B cell (primary cell): ENCODE data around the gene S100PBP. TPM values are rescaled to one million over a fixed set of nuclear protein-coding genes. Genes with fewer than 3 reads are reported as not detected.

ENCODE experiments used
- ATAC-seq: fragments of 200-7000 bp; cut with Tn5 transposase; one replicate; pipeline ENCODE4 v1.10.0; 2021; ENCODE audit warnings: low read depth, mild to moderate bottlenecking, moderate number of reproducible peaks, moderate library complexity
- CTCF ChIA-PET: fragments of 350-600 bp; sonication (Branson Sonifier 250); formaldehyde crosslinking; loops from one replicate; lab custom pipeline; 2021; ENCODE audit warnings: antibody characterized with exemption, inconsistent platforms; lab: Charles Lee
- POLR2A ChIA-PET: fragments of 350-600 bp; sonication (Branson Sonifier 250); formaldehyde crosslinking; loops from one replicate; lab custom pipeline; 2021; ENCODE audit warnings: antibody characterized with exemption; lab: Charles Lee
- DNase-seq: peaks from one replicate; pipeline ENCODE4 v3.0.0; 2013
- H2AFZ ChIP-seq: 2 replicates; pipeline ENCODE4 v1.6.1; 2012; ENCODE audit warnings: mild to moderate bottlenecking, low read depth, low read length; ENCODE audit not compliant: insufficient read depth, poor library complexity, severe bottlenecking
- H3K27ac ChIP-seq, 2 donors: 1 replicate in 1 of 2; 2 replicates in 1 of 2; pipeline ENCODE4 v1.5.1; 2012 to 2013; ENCODE audit warnings: low read length in 2 of 2, mild to moderate bottlenecking in 2 of 2, moderate library complexity in 1 of 2
- H3K27me3 ChIP-seq, 4 experiments: fragments of 200-600 bp in 1 of 4; sonication (generic) in 1 of 4; replicated peaks in 1 of 4; 1 replicate in 2 of 4; 2 replicates in 2 of 4; pipeline versions ENCODE4 v1.6.1 to v1.7.0; 2013 to 2016; ENCODE audit warnings: low read length in 3 of 4, mild to moderate bottlenecking in 2 of 4, mixed read lengths in 1 of 4, moderate library complexity in 1 of 4; ENCODE audit not compliant: insufficient read depth in 4 of 4, control insufficient read depth in 3 of 4; ENCODE audit errors: control extremely low read depth in 1 of 4
- H3K36me3 ChIP-seq, 2 experiments: replicated peaks in 1 of 2; 1 replicate in 1 of 2; 2 replicates in 1 of 2; pipeline versions ENCODE4 v1.6.1 to v1.7.1; 2013; ENCODE audit warnings: low read length in 1 of 2; ENCODE audit not compliant: insufficient read depth in 2 of 2, control insufficient read depth in 1 of 2; ENCODE audit errors: control extremely low read depth in 1 of 2, extremely low read depth in 1 of 2
- H3K4me1 ChIP-seq, 2 donors: fragments of 200-600 bp in 1 of 2; sonication (generic) in 1 of 2; 1 replicate in 1 of 2; 2 replicates in 1 of 2; pipeline versions ENCODE4 v1.5.1 to v1.6.1; 2013 to 2017; ENCODE audit warnings: low read length in 2 of 2; ENCODE audit not compliant: control insufficient read depth in 2 of 2, insufficient read depth in 2 of 2
- H3K4me2 ChIP-seq: replicated peaks from 2 replicates; pipeline ENCODE3; 2012; ENCODE audit warnings: mild to moderate bottlenecking, low read depth, low read length; ENCODE audit not compliant: poor library complexity, severe bottlenecking
- H3K4me3 ChIP-seq, 5 experiments: fragments of 200-600 bp in 1 of 5; sonication (generic) in 1 of 5; 1 replicate in 3 of 5; 2 replicates in 2 of 5; pipeline versions ENCODE4 v1.5.1 to v1.7.0; 2011 to 2016; ENCODE audit warnings: low read length in 4 of 5, mild to moderate bottlenecking in 4 of 5, low read depth in 2 of 5, control low read depth in 1 of 5, moderate library complexity in 1 of 5; ENCODE audit not compliant: insufficient read depth in 1 of 5; ENCODE audit errors: control extremely low read depth in 1 of 5, extremely low read depth in 1 of 5
- H3K79me2 ChIP-seq: fragments of 200-600 bp; sonication (generic); one replicate; pipeline ENCODE4 v1.6.0; 2016; ENCODE audit warnings: low read length; ENCODE audit not compliant: control insufficient read depth, insufficient read depth
- H3K9ac ChIP-seq: fragments of 200-600 bp; sonication (generic); 2 replicates; pipeline ENCODE4 v1.6.1; 2017; ENCODE audit warnings: mild to moderate bottlenecking, low read length, moderate library complexity
- H3K9me3 ChIP-seq, 3 donors: one replicate each; pipeline versions ENCODE4 v1.6.1 to v1.7.1; 2013; ENCODE audit warnings: low read length in 2 of 3; ENCODE audit not compliant: control insufficient read depth in 2 of 3, insufficient read depth in 1 of 3; ENCODE audit errors: control extremely low read depth in 1 of 3
- H4K20me1 ChIP-seq: 2 replicates; pipeline ENCODE4 v1.6.0; 2012; ENCODE audit warnings: mild to moderate bottlenecking, low read length; ENCODE audit not compliant: insufficient read depth, control insufficient read depth, poor library complexity, severe bottlenecking
- H3K27ac Mint-ChIP-seq: one replicate; pipeline ENCODE4 v1.8.0; 2021; ENCODE audit warnings: mixed read lengths
- H3K27me3 Mint-ChIP-seq: one replicate; pipeline ENCODE4 v1.8.0; 2021; ENCODE audit warnings: mixed read lengths
- H3K4me1 Mint-ChIP-seq: one replicate; pipeline ENCODE4 v1.8.0; 2021; ENCODE audit warnings: mixed read lengths
- H3K4me3 Mint-ChIP-seq: one replicate; pipeline ENCODE4 v1.8.0; 2021; ENCODE audit warnings: mixed read lengths
- H3K9me3 Mint-ChIP-seq: one replicate; pipeline ENCODE4 v1.8.0; 2022; ENCODE audit warnings: mixed read lengths; ENCODE audit not compliant: insufficient read depth
- EZH2 ChIP-seq: IDR thresholded peaks from 2 replicates; pipeline ENCODE4 v1.6.1; 2012; ENCODE audit warnings: borderline replicate concordance, low read depth, mild to moderate bottlenecking, moderate library complexity, low read length; ENCODE audit not compliant: insufficient read depth, poor library complexity, severe bottlenecking
- WGBS: methylation state at CpG from one replicate; pipeline ENCODE4 v1.1.5; 2013; ENCODE audit warnings: missing lambda C conversion rate; ENCODE audit not compliant: insufficient coverage; 5-methylcytosine and 5-hydroxymethylcytosine counted together
- intact Hi-C: fragments of 100-400 bp; cut with micrococcal nuclease; formaldehyde crosslinking; loops from one replicate; pipeline ENCODE4 v1.10.0; 2022
- polyA plus RNA-seq: library from polyadenylated mRNA; depleted of rRNA; stranded (reverse); fragments of >200 nt; gene quantifications from 2 replicates; pipeline ENCODE4 v1.2.3, GENCODE V29; 2012
- total RNA-seq, 2 donors: library from RNA; stranded (reverse); fragments of 120-200 nt in 1 of 2; gene quantifications; 1 replicate in 1 of 2; 2 replicates in 1 of 2; pipeline versions ENCODE4 v1.2.3 to v1.2.4, GENCODE V29; 2013 to 2022
- TF ChIP-seq, protein P1 (sequence below): fragments of 200-600 bp; IDR thresholded peaks from one replicate; pipeline ENCODE4 v1.8.0; 2022; ENCODE audit warnings: antibody characterized with exemption, mild to moderate bottlenecking

Gene S100PBP
- total and polyA plus RNA-seq, 2 donors (not counting 1 experiment from before 2014, with no cell fraction given): 32.5 to 94.1 TPM

- no peaks in the 10 kb centered on the region for H3K27me3 ChIP-seq
- H3K4me1 Mint-ChIP-seq: peaks cover 3% of the 10 kb centered on the region
- no peak overlapping the region for H2AFZ ChIP-seq
- no peaks in the 10 kb centered on the region for H3K9me3 ChIP-seq
- no peak overlapping the region for H3K9ac ChIP-seq
- 65% methylated on average over 9 of the region's 9 CpGs for WGBS
- no peaks in the 10 kb centered on the region for H4K20me1 ChIP-seq
- H3K79me2 ChIP-seq: no peaks in the 10 kb centered on the region
- no peak for TF ChIP-seq EZH2
- TF ChIP-seq, protein P1, sequence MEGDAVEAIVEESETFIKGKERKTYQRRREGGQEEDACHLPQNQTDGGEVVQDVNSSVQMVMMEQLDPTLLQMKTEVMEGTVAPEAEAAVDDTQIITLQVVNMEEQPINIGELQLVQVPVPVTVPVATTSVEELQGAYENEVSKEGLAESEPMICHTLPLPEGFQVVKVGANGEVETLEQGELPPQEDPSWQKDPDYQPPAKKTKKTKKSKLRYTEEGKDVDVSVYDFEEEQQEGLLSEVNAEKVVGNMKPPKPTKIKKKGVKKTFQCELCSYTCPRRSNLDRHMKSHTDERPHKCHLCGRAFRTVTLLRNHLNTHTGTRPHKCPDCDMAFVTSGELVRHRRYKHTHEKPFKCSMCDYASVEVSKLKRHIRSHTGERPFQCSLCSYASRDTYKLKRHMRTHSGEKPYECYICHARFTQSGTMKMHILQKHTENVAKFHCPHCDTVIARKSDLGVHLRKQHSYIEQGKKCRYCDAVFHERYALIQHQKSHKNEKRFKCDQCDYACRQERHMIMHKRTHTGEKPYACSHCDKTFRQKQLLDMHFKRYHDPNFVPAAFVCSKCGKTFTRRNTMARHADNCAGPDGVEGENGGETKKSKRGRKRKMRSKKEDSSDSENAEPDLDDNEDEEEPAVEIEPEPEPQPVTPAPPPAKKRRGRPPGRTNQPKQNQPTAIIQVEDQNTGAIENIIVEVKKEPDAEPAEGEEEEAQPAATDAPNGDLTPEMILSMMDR: peak; percentile 89
- H3K27ac Mint-ChIP-seq: peak overlapping the region; percentile 46
- H3K4me3 ChIP-seq: no peak overlapping the region
- H3K36me3 ChIP-seq: peaks cover 0 to 23% of the 10 kb centered on the region in 2 experiments
- H3K9me3 Mint-ChIP-seq: no peaks in the 10 kb centered on the region
- no peaks in the 10 kb centered on the region for H3K27me3 Mint-ChIP-seq
- CTCF ChIA-PET: interaction anchor here (0.6 to 5.8 kb wide), 28 partner anchors 8 to 373 kb away, joined by 3 to 76 read pairs (median 4); no protein-coding TSS in a partner anchor
- DNase-seq: peak; percentile 79
- intact Hi-C loops: loop anchor here (1.0 to 2.0 kb wide), 2 partner anchors 61 to 324 kb away; no protein-coding TSS in a partner anchor
- peaks cover 0 to 3% of the 10 kb centered on the region in 2 donors for H3K4me1 ChIP-seq
- H3K27ac ChIP-seq: no peak overlapping the region
- H3K4me2 ChIP-seq: no peak overlapping the region
- no peak overlapping the region for H3K4me3 Mint-ChIP-seq
- POLR2A ChIA-PET: no interaction called here
- peak; percentile 79 for ATAC-seq
Measured at GRCh38 chr1:32773018-32773763, 44.3 kb upstream of the S100PBP start.
